AG04450 (cell line): ENCODE measurements around the gene ARHGAP44. TPM values are rescaled to one million over a fixed set of nuclear protein-coding genes. Genes with fewer than 3 reads are reported as not detected.

Experiments used
- CTCF ChIA-PET: fragments of 300-600, 350-600 bp; formaldehyde crosslinking; extraction: SDS; loops from one replicate; lab custom pipeline; 2022; ENCODE audit warnings: antibody characterized with exemption, inconsistent platforms; lab: Charles Lee
- POLR2A ChIA-PET: fragments of 350-600 bp; formaldehyde crosslinking; extraction: SDS; loops from one replicate; lab custom pipeline; 2021; ENCODE audit warnings: antibody characterized with exemption, inconsistent platforms; lab: Yijun Ruan, JAX
- DNase-seq: peaks from one replicate; pipeline ENCODE4 v3.0.0-alpha.2; 2011; ENCODE audit warnings: low read depth, low spot score
- H3K27ac ChIP-seq: one replicate; pipeline ENCODE4 v1.5.1; 2012; ENCODE audit warnings: low read depth, low read length, control low read depth
- H3K27me3 ChIP-seq: one replicate; pipeline ENCODE4 v1.6.0; 2012; ENCODE audit warnings: low read length; ENCODE audit not compliant: control insufficient read depth, insufficient read depth
- H3K4me3 ChIP-seq: 2 replicates; pipeline ENCODE4 v1.5.1; 2011; ENCODE audit warnings: mild to moderate bottlenecking, low read depth, low read length, control low read depth
- H3K9me3 ChIP-seq: 2 replicates; pipeline ENCODE4 v1.5.1; 2012; ENCODE audit warnings: low read length; ENCODE audit not compliant: control insufficient read depth, insufficient read depth
- CTCF ChIP-seq: IDR thresholded peaks from 2 replicates; pipeline ENCODE4 v1.5.1; 2011; ENCODE audit warnings: low read depth, low read length, control low read depth, inconsistent platforms
- polyA plus RNA-seq: library from polyadenylated mRNA; depleted of rRNA; stranded (reverse); fragments of >200 nt; gene quantifications from 2 replicates; pipeline ENCODE4 v1.2.3, GENCODE V29; 2011

Gene ARHGAP44
- polyA plus RNA-seq, 1 experiment = 1.3 TPM

GRCh38 chr17:12794919-12795532 is 5.7 kb downstream of the ARHGAP44 start:
- no peak for TF ChIP-seq CTCF
- Histone ChIP-seq H3K4me3 (no peak overlapping the region), H3K27me3 (peaks cover 26% of the 10 kb centered on the region), H3K27ac (no peak overlapping the region), H3K9me3 (no peaks in the 10 kb centered on the region)
- POLR2A ChIA-PET = no interaction called here
- DNase-seq = no peak
- CTCF ChIA-PET = no interaction called here

- Histone ChIP-seq H3K27ac (no peak overlapping the region), H3K9me3 (no peaks in the 10 kb centered on the region), H3K4me3 (no peak overlapping the region), H3K27me3 (no peaks in the 10 kb centered on the region)
- ChIA-PET POLR2A (no interaction called here), CTCF (no interaction called here)
- no peak for TF ChIP-seq CTCF
- DNase-seq = no peak
These were observed 11.6 kb downstream of the ARHGAP44 start for GRCh38 chr17:12800855-12801365.

DNA sequence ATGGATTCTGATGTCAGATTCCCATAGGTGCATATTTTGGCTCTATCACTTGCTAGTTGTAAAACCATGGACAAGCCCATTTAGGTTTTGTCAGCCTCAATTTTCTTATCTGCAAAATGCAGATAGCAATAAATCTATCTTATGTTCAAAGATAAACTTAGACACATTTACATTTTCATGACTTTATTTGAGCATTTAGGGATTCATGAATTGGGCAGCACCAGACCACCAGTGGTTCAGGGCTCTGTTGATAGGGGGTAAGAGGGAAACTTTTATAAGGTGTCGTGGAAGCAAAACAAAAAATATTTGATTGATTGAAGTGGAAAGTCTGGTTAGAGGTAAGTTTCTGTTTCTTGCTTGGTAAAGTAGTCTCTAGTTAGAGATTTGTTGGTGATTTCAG is 17.3 kb downstream of the ARHGAP44 start:
- no peak for DNase-seq
- no peaks in the 10 kb centered on the region for H3K9me3 ChIP-seq
- TF ChIP-seq CTCF = no peak
- H3K4me3 ChIP-seq = no peak overlapping the region
- H3K27me3 ChIP-seq = no peaks in the 10 kb centered on the region
- no peak overlapping the region for H3K27ac ChIP-seq
- POLR2A ChIA-PET = no interaction called here
- CTCF ChIA-PET = no interaction called here

GRCh38 chr17:12808723-12809122 is 19.4 kb downstream of the ARHGAP44 start:
- no peak for DNase-seq
- Histone ChIP-seq H3K27me3 (no peaks in the 10 kb centered on the region), H3K4me3 (no peak overlapping the region), H3K9me3 (no peaks in the 10 kb centered on the region), H3K27ac (no peak overlapping the region)
- ChIA-PET POLR2A (no interaction called here), CTCF (no interaction called here)
- TF ChIP-seq CTCF = no peak

DNA sequence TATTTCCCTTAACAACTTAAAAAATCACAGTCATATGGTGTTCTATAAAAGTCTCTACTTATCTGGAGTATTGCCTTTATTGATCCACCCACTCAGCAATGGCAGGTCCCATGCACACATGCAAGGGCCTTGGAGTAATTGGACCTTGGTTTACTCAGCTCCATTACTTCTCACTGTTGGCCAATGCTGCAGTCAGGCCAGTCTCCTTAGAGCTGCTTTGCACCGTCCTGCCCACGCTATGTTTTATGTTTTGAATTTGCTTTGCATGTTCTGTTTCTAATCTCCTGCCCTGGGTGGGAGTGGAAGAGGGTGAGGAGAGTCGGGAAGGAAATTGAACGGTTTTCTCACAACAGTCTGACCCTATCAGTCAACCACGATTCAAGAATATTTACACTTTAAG is 23.6 kb downstream of the ARHGAP44 start:
- Histone ChIP-seq H3K4me3 (no peak overlapping the region), H3K9me3 (no peaks in the 10 kb centered on the region), H3K27me3 (no peaks in the 10 kb centered on the region), H3K27ac (no peak overlapping the region)
- TF ChIP-seq CTCF = no peak
- no peak for DNase-seq
- ChIA-PET CTCF (no interaction called here), POLR2A (no interaction called here)
